ENCODE measurements around the gene TIMM17A.

- TF ChIP-seq CTCF (IDR thresholded peaks at IDR 0.05), result peak in 2 of 4 experiments; percentile 54 to 57
- no peak for TF ChIP-seq POLR2A (IDR thresholded peaks at IDR 0.05)
Measured at GRCh38 chr1:201945157-201945556, 10.1 kb upstream of the TIMM17A start.
